ENCODE data around the gene CGB1.

The CGB1 gene

DNA sequence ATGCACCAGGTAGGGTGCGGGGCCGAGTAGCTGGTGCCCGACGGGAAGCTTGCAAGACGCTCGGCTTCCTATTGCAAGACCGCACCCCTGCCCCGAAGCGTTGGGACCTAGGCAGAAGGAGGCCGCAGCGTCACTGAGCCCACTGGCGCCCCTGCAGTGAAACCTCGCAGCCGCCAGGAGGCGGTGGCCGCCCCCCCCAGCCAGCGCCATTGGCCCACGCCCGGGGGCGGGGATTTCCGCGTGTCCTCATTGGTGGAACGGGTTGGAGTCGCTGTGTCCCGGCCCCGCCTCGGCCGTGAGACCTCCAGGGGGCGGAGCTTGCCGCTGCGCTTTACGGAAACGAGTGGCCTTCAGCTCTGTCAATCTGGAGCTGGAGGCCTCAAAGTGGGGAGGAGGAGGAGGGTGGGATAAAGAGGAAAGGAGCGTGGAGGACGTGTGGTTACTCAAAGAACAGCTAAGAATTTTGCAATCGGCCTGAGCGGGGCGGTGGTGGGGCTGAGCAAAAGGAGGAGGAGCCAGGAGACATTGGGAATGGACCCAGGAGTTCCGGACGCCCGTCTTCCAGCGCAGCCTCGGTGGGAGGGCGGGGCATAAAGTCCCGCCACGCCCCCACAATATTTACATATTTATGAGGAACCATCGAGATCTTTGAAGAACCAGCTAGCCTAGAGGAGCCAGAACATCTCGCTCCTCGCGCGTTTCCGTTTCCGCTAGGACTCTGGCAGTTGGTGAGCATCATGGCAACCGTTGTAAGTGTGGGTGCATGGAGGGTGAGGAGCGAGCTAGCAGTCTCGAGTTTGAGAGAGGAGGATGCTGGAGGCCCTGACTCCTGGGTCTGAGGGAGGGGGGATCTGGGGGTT is 43.3 kb downstream of the CGB1 start, which contains the start of the genes GYS1 and RUVBL2:
Gene GYS1 (minus strand): TSS at position 135 of the 860 bp plus-strand sequence. CDS start 197 bp downstream, outside the sequence.
Gene RUVBL2 (plus strand): TSS at position 713 of the 860 bp plus-strand sequence. CDS start 25 bp downstream, at position 738.
- peak; percentile 99 for DNase-seq (ENCODE audit: low spot score)

- DNase-seq (ENCODE audit: low spot score), result peak; percentile 26
Measured at GRCh38 chr19:48992581-48993174, 44.0 kb downstream of the CGB1 start.

DNA sequence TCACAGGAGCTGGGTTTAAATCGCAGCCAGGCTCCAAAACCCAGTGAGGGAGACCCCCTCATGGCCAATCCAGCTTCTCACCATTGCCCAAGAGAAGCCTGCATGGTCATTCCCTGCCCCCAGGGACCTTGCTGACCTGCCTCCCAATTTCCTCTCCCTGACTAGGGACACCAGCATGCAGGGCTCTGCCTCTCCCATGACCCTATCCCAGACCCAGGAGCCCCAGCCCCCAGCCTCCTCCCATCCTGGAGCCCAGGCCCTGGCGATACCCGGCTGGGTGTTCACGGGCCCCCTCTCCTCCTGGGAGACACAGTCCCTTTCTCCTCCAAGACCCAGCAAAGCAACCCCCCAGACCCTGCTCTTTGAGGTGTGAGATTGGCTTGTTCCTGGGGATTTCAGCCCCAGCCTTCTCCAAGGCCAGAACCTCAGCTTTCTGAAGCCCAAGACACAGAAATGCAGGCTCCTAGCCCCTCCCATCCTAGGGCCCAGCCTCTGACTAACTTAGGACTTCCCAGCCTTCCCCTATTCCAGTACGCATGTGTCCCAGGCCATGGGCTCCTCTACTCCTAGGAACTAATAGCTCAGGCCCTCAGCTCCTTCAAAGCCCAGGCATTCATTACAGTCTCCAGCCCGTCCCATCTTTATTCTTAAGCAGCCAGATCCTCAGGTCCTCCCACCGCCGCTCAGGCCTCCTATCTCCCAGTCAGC is 44.7 kb downstream of the CGB1 start:
- no peak for DNase-seq (ENCODE audit: low spot score)

- DNase-seq (ENCODE audit: low spot score), result no peak
Measured at GRCh38 chr19:48991011-48991609, 45.6 kb downstream of the CGB1 start.

- DNase-seq (ENCODE audit: low spot score), result no peak
Measured at GRCh38 chr19:48990400-48990799, 46.3 kb downstream of the CGB1 start.

GRCh38 chr19:48989701-48990291 is 46.9 kb downstream of the CGB1 start:
- DNase-seq (ENCODE audit: low spot score), result no peak

DNA sequence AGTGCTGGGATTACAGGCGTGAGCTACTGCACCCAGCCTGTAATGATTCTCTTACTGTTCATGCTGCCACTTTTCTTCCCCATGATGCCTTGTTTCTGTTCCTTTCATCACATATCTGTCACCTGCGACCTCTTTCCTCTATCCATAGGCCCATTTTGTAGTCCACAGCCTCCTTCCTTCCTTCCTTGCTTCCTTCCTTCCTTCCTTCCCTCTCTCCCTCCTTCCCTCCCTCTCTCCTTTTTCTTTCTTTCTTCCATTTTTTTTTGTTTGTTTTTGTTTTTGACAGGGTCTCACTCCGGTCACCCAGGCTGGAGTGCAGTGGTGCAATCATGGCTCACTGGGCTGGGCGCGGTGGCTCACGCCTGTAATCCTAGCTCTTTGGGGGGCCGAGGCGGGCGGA is 47.8 kb downstream of the CGB1 start:
- DNase-seq (ENCODE audit: low spot score), result no peak

DNA sequence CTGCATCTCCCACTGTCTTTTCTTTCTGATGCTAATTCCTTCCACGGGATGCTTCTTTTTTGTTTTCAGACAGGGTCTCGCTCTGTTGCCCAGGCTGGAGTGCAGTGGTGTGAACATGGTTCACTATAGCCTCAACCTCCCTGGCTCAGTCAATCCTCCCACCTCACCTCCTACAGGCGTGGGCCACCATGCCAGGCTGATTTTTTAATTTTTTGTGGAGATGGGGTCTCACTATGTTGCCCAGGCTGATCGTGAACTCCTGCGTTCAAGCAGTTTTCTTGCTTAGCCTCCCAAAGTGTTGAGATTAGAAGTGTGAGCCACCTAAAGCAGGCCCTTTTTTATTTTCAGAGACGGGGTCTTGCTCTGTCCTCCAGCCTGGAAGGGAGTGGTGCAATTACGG is 48.4 kb downstream of the CGB1 start:
- DNase-seq (ENCODE audit: low spot score), result no peak

DNA sequence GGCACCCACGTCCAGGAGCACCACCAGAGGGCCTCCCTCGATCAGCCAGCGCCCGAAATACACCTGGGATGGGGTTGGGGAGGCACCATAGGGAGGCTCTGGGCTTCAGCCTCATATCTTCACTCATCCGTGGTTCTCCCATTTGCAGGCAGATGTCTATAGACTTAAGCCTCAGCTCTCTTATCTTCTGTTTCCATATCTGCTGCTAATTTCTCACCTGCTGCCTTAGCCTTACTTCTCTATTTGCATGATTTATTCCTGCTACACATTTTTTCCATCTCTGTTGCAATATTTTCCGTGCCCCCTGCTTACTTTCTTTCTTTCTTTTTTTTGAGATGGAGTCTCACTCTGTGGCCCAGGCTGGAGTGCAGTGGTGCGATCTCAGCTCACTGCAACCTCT is 49.4 kb downstream of the CGB1 start:
- peak; percentile 44 for DNase-seq (ENCODE audit: low spot score)

DNA sequence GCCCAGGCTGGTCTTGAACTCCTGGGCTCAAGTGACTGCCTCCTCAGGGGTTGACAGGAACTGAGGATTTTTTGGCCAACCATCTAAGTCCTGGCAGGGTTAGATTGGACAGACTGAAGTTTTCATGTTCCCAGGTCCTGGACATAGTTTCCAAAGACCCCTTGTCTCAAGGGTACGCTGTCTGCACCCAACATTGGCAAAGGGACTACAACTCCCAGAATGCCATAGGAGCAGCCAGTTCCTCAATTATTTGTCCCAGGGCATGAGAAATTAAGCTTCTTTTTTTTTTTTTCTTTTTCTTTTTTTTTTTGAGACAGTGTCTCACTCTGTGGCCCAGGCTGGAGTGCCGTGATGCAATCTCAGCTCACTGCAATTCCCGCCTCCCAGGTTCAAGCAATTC is 50.5 kb downstream of the CGB1 start:
- DNase-seq (ENCODE audit: low spot score), result no peak

DNA sequence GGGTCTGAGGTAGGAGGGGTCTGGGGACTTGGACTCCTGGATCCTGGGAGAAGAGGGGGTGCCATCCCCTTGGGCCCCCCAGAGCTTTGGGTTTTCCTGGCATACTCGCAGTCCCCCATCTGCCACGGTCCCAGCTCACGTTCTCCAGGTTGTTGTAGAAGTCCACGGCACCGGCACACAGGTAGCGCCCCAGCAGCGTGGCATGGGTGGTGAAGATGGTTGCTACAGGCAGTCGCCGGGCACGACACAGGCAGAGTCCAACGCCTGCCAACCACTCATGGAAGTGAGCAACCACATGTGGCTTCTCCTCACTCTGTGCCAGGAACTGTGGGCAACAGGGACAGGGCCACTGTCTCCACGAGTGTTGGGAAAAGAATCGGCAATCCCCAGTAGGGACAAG is 51.0 kb downstream of the CGB1 start:
- no peak for DNase-seq (ENCODE audit: low spot score)

Measured in NAMALWA (cell line).